Caco-2 (cell line): ENCODE results near the gene XPA. TPM values are rescaled to one million over a fixed set of nuclear protein-coding genes. Genes with fewer than 3 reads are reported as not detected.

Source experiments
- BruUV-seq: library from RNA; stranded (reverse); fragments of 400-500 nt; replicated peaks from 2 replicates; lab custom pipeline; 2021; lab: Mats Ljungman, UMichigan
- CTCF ChIA-PET: fragments of 300-600 bp; sonication (Branson Sonifier 250); formaldehyde crosslinking; loops from one replicate; lab custom pipeline; 2022; ENCODE audit warnings: antibody characterized with exemption; lab: Charles Lee
- POLR2A ChIA-PET: fragments of 300-600 bp; sonication (Branson Sonifier 250); formaldehyde crosslinking; loops from one replicate; lab custom pipeline; 2022; ENCODE audit warnings: antibody characterized with exemption; lab: Charles Lee
- DNase-seq, 2 experiments: peaks; one replicate each; pipeline versions ENCODE4 v3.0.0 to v3.0.0-alpha.2; 2020 to 2022
- H3K27me3 ChIP-seq: replicated peaks from 2 replicates; pipeline ENCODE4 v1.6.0; 2011; ENCODE audit warnings: low read length; ENCODE audit not compliant: control insufficient read depth, insufficient read depth
- H3K36me3 ChIP-seq: 2 replicates; pipeline ENCODE4 v1.5.1; 2011; ENCODE audit warnings: low read length; ENCODE audit not compliant: control insufficient read depth, insufficient read depth
- H3K4me1 ChIP-seq: fragments of 250-450 bp; sonication (Bioruptor Pico); 2 replicates; pipeline ENCODE4 v1.5.1; 2020; ENCODE audit warnings: mild to moderate bottlenecking
- H3K4me3 ChIP-seq: 2 replicates; pipeline ENCODE4 v1.5.1; 2011; ENCODE audit warnings: low read depth, mild to moderate bottlenecking, control low read depth, low read length
- H3K9me3 ChIP-seq: fragments of 250-450 bp; sonication (Bioruptor Pico); 2 replicates; pipeline ENCODE4 v1.5.1; 2020; ENCODE audit warnings: mild to moderate bottlenecking, moderate library complexity
- H3K27ac Mint-ChIP-seq: one replicate; pipeline ENCODE4 v1.8.0; 2022; ENCODE audit warnings: mixed read lengths; ENCODE audit not compliant: unreplicated experiment
- H3K27me3 Mint-ChIP-seq: one replicate; pipeline ENCODE4 v1.8.0; 2022; ENCODE audit warnings: mixed read lengths; ENCODE audit not compliant: insufficient read depth, unreplicated experiment
- H3K36me3 Mint-ChIP-seq: one replicate; pipeline ENCODE4 v1.8.0; 2022; ENCODE audit warnings: mild to moderate bottlenecking, mixed read lengths; ENCODE audit not compliant: insufficient read depth, unreplicated experiment
- H3K4me1 Mint-ChIP-seq: one replicate; pipeline ENCODE4 v1.8.0; 2022; ENCODE audit warnings: low read depth, mixed read lengths; ENCODE audit not compliant: unreplicated experiment
- H3K4me3 Mint-ChIP-seq: one replicate; pipeline ENCODE4 v1.8.0; 2022; ENCODE audit warnings: mild to moderate bottlenecking, moderate library complexity, mixed read lengths; ENCODE audit not compliant: unreplicated experiment
- H3K9me3 Mint-ChIP-seq: one replicate; pipeline ENCODE4 v1.8.0; 2022; ENCODE audit warnings: mixed read lengths; ENCODE audit not compliant: unreplicated experiment
- CTCF ChIP-seq, 2 experiments: fragments of 200-600 bp in 1 of 2; IDR thresholded peaks; 1 replicate in 1 of 2; 2 replicates in 1 of 2; pipeline versions ENCODE4 v1.5.1 to v1.8.0; 2011 to 2022; ENCODE audit warnings: antibody characterized with exemption in 1 of 2, control low read depth in 1 of 2, inconsistent platforms in 1 of 2, low read depth in 1 of 2, low read length in 1 of 2, mild to moderate bottlenecking in 1 of 2, moderate library complexity in 1 of 2; ENCODE audit not compliant: insufficient read depth in 1 of 2, severe bottlenecking in 1 of 2, unreplicated experiment in 1 of 2
- intact Hi-C: fragments of 100-400 bp; cut with micrococcal nuclease; formaldehyde crosslinking; loops from one replicate; pipeline ENCODE4 v1.10.0; 2022; ENCODE audit not compliant: unreplicated experiment
- total RNA-seq: library from RNA; stranded (reverse); gene quantifications from 2 replicates; pipeline ENCODE4 v1.2.3, GENCODE V29; 2022

Gene XPA
- total RNA-seq, 1 experiment from 2014 or later: 18.8 TPM

DNA sequence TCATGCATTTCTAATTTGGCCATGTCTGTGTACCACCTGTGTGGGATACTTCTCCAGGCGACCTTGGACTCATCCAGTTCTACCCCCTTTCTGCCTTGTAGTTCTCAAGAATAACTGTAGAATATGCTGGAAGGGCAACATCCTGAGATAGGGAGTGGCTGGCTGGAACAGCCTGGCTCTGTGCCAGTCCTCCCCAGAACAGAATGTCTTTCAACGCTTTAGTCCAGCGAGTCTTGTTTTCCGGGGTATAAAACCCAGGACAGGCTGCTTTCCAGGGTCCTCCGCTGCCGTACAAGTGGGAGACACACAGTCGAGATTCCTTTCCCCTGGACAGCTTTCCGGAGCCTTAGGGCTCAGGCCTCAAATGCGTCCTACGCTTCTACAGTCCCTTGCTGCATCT, 45.4 kb upstream of the XPA start:
- Histone ChIP-seq H3K9me3 (peaks cover 7% of the 10 kb centered on the region; the same call in 1 of the 2 replicates), H3K27me3 (no peaks in the 10 kb centered on the region), H3K36me3 (no peaks in the 10 kb centered on the region), H3K4me3 (no peak overlapping the region), H3K4me1 (peaks cover 36% of the 10 kb centered on the region)
- intact Hi-C loops: no loop called here
- Mint-ChIP-seq H3K4me1 (peaks cover 28% of the 10 kb centered on the region), H3K27ac (no peak overlapping the region), H3K27me3 (no peaks in the 10 kb centered on the region), H3K4me3 (no peak overlapping the region), H3K36me3 (peaks cover 16% of the 10 kb centered on the region), H3K9me3 (peaks cover 11% of the 10 kb centered on the region)
- no peak for DNase-seq
- BruUV-seq: no TSS peak
- no peak for TF ChIP-seq CTCF (IDR thresholded peaks at IDR 0.05; ENCODE audit: insufficient read depth in 1 of 2, low read depth in 1 of 2, low read length in 1 of 2, severe bottlenecking in 1 of 2, unreplicated experiment in 1 of 2)
- CTCF ChIA-PET: no interaction called here
- POLR2A ChIA-PET: no interaction called here

DNA sequence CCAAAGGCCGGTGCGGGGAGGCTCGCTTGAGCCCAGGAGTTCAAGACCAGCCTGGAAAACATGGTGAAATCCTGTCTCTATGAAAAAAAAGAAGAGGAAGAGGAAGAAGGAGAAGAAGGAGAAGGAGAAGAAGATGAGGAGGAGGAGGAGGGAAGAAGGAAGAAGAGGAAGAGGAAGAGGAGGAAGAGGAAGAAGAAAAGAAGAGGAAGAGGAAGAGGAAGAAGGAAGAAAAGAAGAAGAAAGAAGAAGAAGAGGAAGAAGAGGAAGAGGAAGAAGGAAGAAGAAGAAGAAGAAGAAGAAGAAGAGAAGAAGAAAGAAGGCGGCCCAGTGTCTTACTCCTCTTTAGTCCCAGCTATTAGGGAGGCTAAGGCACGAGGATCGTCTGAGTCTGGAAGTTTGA, 44.8 kb upstream of the XPA start:
- no peak for DNase-seq
- H3K27me3 Mint-ChIP-seq: no peaks in the 10 kb centered on the region
- CTCF ChIA-PET: no interaction called here
- Histone ChIP-seq H3K36me3 (no peaks in the 10 kb centered on the region), H3K4me3 (no peak overlapping the region), H3K27me3 (no peaks in the 10 kb centered on the region), H3K4me1 (peaks cover 36% of the 10 kb centered on the region), H3K9me3 (peaks cover 7% of the 10 kb centered on the region; the same call in 1 of the 2 replicates)
- POLR2A ChIA-PET: no interaction called here
- H3K9me3 Mint-ChIP-seq: peaks cover 11% of the 10 kb centered on the region
- BruUV-seq: no TSS peak
- H3K27ac Mint-ChIP-seq: no peak overlapping the region
- no peak for TF ChIP-seq CTCF (IDR thresholded peaks at IDR 0.05; ENCODE audit: insufficient read depth in 1 of 2, low read depth in 1 of 2, low read length in 1 of 2, severe bottlenecking in 1 of 2, unreplicated experiment in 1 of 2)
- H3K4me3 Mint-ChIP-seq: no peak overlapping the region
- H3K36me3 Mint-ChIP-seq: peaks cover 10% of the 10 kb centered on the region
- intact Hi-C loops: no loop called here
- peaks cover 22% of the 10 kb centered on the region for H3K4me1 Mint-ChIP-seq

GRCh38 chr9:97740848-97741821, 44.0 kb upstream of the XPA start:
- H3K4me3 Mint-ChIP-seq: no peak overlapping the region
- Histone ChIP-seq H3K27me3 (no peaks in the 10 kb centered on the region), H3K36me3 (no peaks in the 10 kb centered on the region; the same call in 1 of the 2 replicates), H3K4me3 (no peak overlapping the region), H3K4me1 (peaks cover 28% of the 10 kb centered on the region), H3K9me3 (peaks cover 7% of the 10 kb centered on the region; the same call in 1 of the 2 replicates)
- intact Hi-C loops: no loop called here
- H3K9me3 Mint-ChIP-seq: peaks cover 11% of the 10 kb centered on the region
- BruUV-seq: no TSS peak
- ChIA-PET CTCF (no interaction called here), POLR2A (no interaction called here)
- peaks cover 7% of the 10 kb centered on the region for H3K36me3 Mint-ChIP-seq
- H3K4me1 Mint-ChIP-seq: peaks cover 15% of the 10 kb centered on the region
- no peaks in the 10 kb centered on the region for H3K27me3 Mint-ChIP-seq
- no peak for TF ChIP-seq CTCF (IDR thresholded peaks at IDR 0.05; ENCODE audit: insufficient read depth in 1 of 2, low read depth in 1 of 2, low read length in 1 of 2, severe bottlenecking in 1 of 2, unreplicated experiment in 1 of 2)
- DNase-seq: no peak
- H3K27ac Mint-ChIP-seq: no peak overlapping the region
